Gastroesophageal sphincter (tissue), 4 donors: ENCODE measurements around the gene KLHL11. TPM values are rescaled to one million over a fixed set of nuclear protein-coding genes. Genes with fewer than 3 reads are reported as not detected.
"Not testable (repeated sequence)": the region's sequence is repeated elsewhere in the genome, so short reads cannot be mapped to it uniquely, and the experiment has no call there.

ENCODE experiments used
- ATAC-seq: fragments of 150-250 bp; one replicate; pipeline ENCODE4 v1.9.1; 2016; ENCODE audit warnings: mild to moderate bottlenecking, moderate library complexity
- H3K27ac ChIP-seq, 4 donors: fragments of 200-600 bp; sonication (generic) in 3 of 4; 1 replicate in 3 of 4; 2 replicates in 1 of 4; pipeline ENCODE4 v1.5.1; 2016 to 2019
- H3K27me3 ChIP-seq: fragments of 200-600 bp; sonication (generic); one replicate; pipeline ENCODE4 v1.5.1; 2019
- H3K36me3 ChIP-seq, 2 donors: fragments of 200-600 bp; sonication (generic); one replicate each; pipeline ENCODE4 v1.5.1; 2019; ENCODE audit warnings: control low read depth in 1 of 2
- H3K4me1 ChIP-seq, 3 donors: fragments of 200-600 bp; sonication (generic); 1 replicate in 2 of 3; 2 replicates in 1 of 3; pipeline ENCODE4 v1.5.1; 2016 to 2019; ENCODE audit warnings: control low read depth in 2 of 3
- H3K4me3 ChIP-seq, 2 donors: fragments of 200-600 bp; sonication (generic); one replicate each; pipeline ENCODE4 v1.5.1; 2019; ENCODE audit warnings: mild to moderate bottlenecking in 1 of 2, moderate library complexity in 1 of 2
- H3K9me3 ChIP-seq, 3 donors: fragments of 200-600 bp; sonication (generic); one replicate each; pipeline ENCODE4 v1.5.1; 2017 to 2019; ENCODE audit warnings: control low read depth in 2 of 3
- CTCF ChIP-seq, 4 experiments: fragments of 200-600 bp in 2 of 4; fragments of 450-650 bp in 2 of 4; sonication (generic) in 1 of 4; IDR thresholded peaks; one replicate each; pipeline ENCODE4 v1.5.1; 2017 to 2019; ENCODE audit warnings: antibody characterized with exemption in 4 of 4, mild to moderate bottlenecking in 2 of 4, moderate library complexity in 2 of 4
- EP300 ChIP-seq: sonication (generic); formaldehyde crosslinking; IDR thresholded peaks from one replicate; pipeline ENCODE4 v1.6.1; 2017; ENCODE audit warnings: antibody characterized with exemption, mild to moderate bottlenecking
- POLR2A ChIP-seq, 2 donors: fragments of 450-650 bp; IDR thresholded peaks; one replicate each; pipeline ENCODE4 v1.6.1; 2017; ENCODE audit warnings: antibody characterized with exemption in 2 of 2, mild to moderate bottlenecking in 2 of 2, moderate library complexity in 1 of 2
- POLR2AphosphoS5 ChIP-seq: sonication (generic); formaldehyde crosslinking; IDR thresholded peaks from one replicate; pipeline ENCODE4 v1.6.1; 2017; ENCODE audit warnings: antibody characterized with exemption
- WGBS, 2 donors: methylation state at CpG; one replicate each; pipeline ENCODE4 v1.1.5; 2018; ENCODE audit warnings: low coverage in 1 of 2; 5-methylcytosine and 5-hydroxymethylcytosine counted together
- total RNA-seq, 4 donors: library from RNA; depleted of rRNA; stranded (reverse); fragments of >200 nt; gene quantifications; one replicate each; pipeline ENCODE4 v1.1.0, GENCODE V29; 2016

Gene KLHL11
- total RNA-seq, 4 donors from 2014 or later: 17.5 to 32.7 (median 22.7) TPM

- TF ChIP-seq EP300 (no peak), CTCF (IDR thresholded peaks at IDR 0.05) (no peak), POLR2AphosphoS5 (no peak)
- no peaks in the 10 kb centered on the region for H3K9me3 ChIP-seq
- peaks cover 0 to 7% of the 10 kb centered on the region in 2 donors for H3K36me3 ChIP-seq
- H3K4me3 ChIP-seq: no peak overlapping the region
- no peak for ATAC-seq
- 87 to 100% methylated on average over 1 to 2 of the region's 3 CpGs for WGBS, 2 donors
- H3K4me1 ChIP-seq: peaks cover 7 to 51% (median 11%) of the 10 kb centered on the region in 3 donors
- no peaks in the 10 kb centered on the region for H3K27me3 ChIP-seq
- H3K27ac ChIP-seq: no peak overlapping the region
Observed at GRCh38 chr17:41860254-41860931, 4.8 kb downstream of the KLHL11 start.

- WGBS, 2 donors: 82 to 98% methylated on average over 2 to 8 of the region's 14 CpGs
- H3K4me1 ChIP-seq: peaks cover 0 to 41% (median 9%) of the 10 kb centered on the region in 3 donors
Observed at GRCh38 chr17:41851382-41851781, 13.8 kb downstream of the KLHL11 start.

GRCh38 chr17:41849251-41849990 lies 15.8 kb downstream of the KLHL11 start:
- TF ChIP-seq POLR2AphosphoS5 (no peak), CTCF (IDR thresholded peaks at IDR 0.05) (no peak), POLR2A (IDR thresholded peaks at IDR 0.05) (no peak), EP300 (no peak)
- peak overlapping the region in 2 of 4 donors; percentile 35 to 57 for H3K27ac ChIP-seq
- H3K4me3 ChIP-seq: no peak overlapping the region
- no peaks in the 10 kb centered on the region for H3K9me3 ChIP-seq
- 55 to 69% methylated on average over 4 of the region's 4 CpGs for WGBS, 2 donors
- peaks cover 0 to 41% (median 9%) of the 10 kb centered on the region in 3 donors for H3K4me1 ChIP-seq
- no peak for ATAC-seq
- no peaks in the 10 kb centered on the region for H3K27me3 ChIP-seq
- H3K36me3 ChIP-seq: peaks cover 0 to 28% of the 10 kb centered on the region in 2 donors

More at GRCh38 chr17:41851382-41851781, 13.8 kb downstream of the KLHL11 start:
- ATAC-seq, H3K4me3 ChIP-seq, H3K27ac ChIP-seq, H3K27me3 ChIP-seq, H3K9me3 ChIP-seq: not testable (repeated sequence)
- peaks cover 0 to 35% of the 10 kb centered on the region in 2 donors for H3K36me3 ChIP-seq

- no peak for ATAC-seq
- no peaks in the 10 kb centered on the region for H3K27me3 ChIP-seq
- no peaks in the 10 kb centered on the region for H3K9me3 ChIP-seq
- TF ChIP-seq POLR2AphosphoS5 (no peak), POLR2A (IDR thresholded peaks at IDR 0.05) (no peak), CTCF (IDR thresholded peaks at IDR 0.05) (no peak), EP300 (no peak)
- peak overlapping the region in 2 of 4 donors; percentile 35 to 57 for H3K27ac ChIP-seq
- H3K4me1 ChIP-seq: peaks cover 0 to 35% (median 9%) of the 10 kb centered on the region in 3 donors
- H3K4me3 ChIP-seq: no peak overlapping the region
- 13 to 36% methylated on average over 4 of the region's 4 CpGs for WGBS, 2 donors
- peaks cover 0 to 21% of the 10 kb centered on the region in 2 donors for H3K36me3 ChIP-seq
Observed at GRCh38 chr17:41848788-41849187, 16.4 kb downstream of the KLHL11 start.

- Histone ChIP-seq H3K4me3 (no peak overlapping the region), H3K9me3 (no peaks in the 10 kb centered on the region), H3K36me3 (no peaks in the 10 kb centered on the region), H3K27me3 (no peaks in the 10 kb centered on the region), H3K27ac (no peak overlapping the region), H3K4me1 (peaks cover 0 to 19% (median 9%) of the 10 kb centered on the region in 3 donors)
- ATAC-seq: no peak
- WGBS, 2 donors: 88 to 95% methylated on average over 5 of the region's 6 CpGs
- TF ChIP-seq EP300: no peak
Observed at GRCh38 chr17:41844971-41845370, 20.3 kb downstream of the KLHL11 start.

GRCh38 chr17:41840781-41841180 lies 24.4 kb downstream of the KLHL11 start:
- H3K9me3 ChIP-seq, H3K27ac ChIP-seq, H3K27me3 ChIP-seq, ATAC-seq, H3K4me1 ChIP-seq, H3K36me3 ChIP-seq, H3K4me3 ChIP-seq: not testable (repeated sequence)
- WGBS, 2 donors: 87% methylated on average over 3 of the region's 6 CpGs; no CpG with 5 or more reads in 1 of the 2 donors

- not testable (repeated sequence) for H3K27me3 ChIP-seq, ATAC-seq, H3K9me3 ChIP-seq, H3K27ac ChIP-seq, H3K4me3 ChIP-seq, H3K36me3 ChIP-seq
- 93 to 95% methylated on average over 2 of the region's 2 CpGs for WGBS, 2 donors
- H3K4me1 ChIP-seq: peaks cover 0 to 20% (median 2%) of the 10 kb centered on the region in 3 donors
Observed at GRCh38 chr17:41839448-41839847, 25.8 kb downstream of the KLHL11 start.
